Measurements from ENCODE around the gene POLR3GL. TPM values are rescaled to one million over a fixed set of nuclear protein-coding genes. Genes with fewer than 3 reads are reported as not detected.

Gene POLR3GL
- total RNA-seq, 1 donor from 2014 or later: 21.4 TPM

DNA sequence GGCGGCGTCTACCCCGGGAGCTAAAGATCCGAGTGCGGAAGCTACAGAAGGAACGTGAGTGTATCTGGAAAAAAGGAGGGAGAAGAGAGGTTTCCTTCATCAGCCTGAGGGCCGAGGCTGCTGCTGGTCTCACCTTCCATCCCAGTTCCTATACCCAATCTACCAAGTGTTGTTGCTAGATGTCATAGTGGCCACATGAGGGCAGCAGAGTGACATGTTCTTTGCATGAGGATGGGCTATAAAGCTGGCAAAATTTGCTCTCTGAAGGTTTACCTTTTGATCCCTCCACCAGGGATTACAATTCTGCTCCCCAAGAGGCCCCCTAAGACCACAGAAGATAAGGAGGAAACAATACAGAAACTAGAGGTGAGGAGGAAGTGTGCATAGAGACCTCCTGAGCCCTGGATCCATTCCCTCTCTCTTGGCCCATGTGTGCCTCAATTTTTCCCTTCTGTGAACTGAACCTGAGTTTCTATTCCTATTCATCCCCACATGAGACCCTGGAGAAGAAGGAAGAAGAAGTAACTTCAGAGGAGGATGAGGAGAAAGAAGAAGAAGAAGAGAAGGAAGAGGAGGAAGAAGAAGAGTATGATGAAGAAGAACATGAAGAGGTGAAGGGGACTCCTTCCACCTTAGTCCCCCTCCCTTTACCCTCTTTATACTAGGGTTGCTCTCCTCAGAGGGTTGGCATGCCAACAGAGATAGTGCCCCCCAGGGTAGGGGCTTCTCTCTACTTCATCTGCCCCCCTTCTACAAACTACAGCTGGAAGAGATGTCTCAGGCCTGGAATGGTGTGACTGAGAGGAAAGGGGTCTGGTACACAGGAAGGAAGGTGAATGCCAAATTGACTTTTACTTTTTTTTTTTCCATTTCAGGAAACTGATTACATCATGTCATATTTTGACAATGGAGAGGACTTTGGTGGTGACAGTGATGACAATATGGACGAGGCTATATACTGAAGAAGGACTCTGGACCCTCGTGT is 13.3 kb downstream of the POLR3GL start:
- peaks cover 56% of the 10 kb centered on the region for H3K4me1 ChIP-seq
- ATAC-seq (peak; percentile 74), DNase-seq (peak; percentile 66)
- no peaks in the 10 kb centered on the region for H3K9me3 ChIP-seq
- no peaks in the 10 kb centered on the region for H3K36me3 ChIP-seq
- H3K27ac ChIP-seq: peak overlapping the region; percentile 98
- peak overlapping the region; percentile 35 for H3K4me3 ChIP-seq
- TF ChIP-seq, protein P1, sequence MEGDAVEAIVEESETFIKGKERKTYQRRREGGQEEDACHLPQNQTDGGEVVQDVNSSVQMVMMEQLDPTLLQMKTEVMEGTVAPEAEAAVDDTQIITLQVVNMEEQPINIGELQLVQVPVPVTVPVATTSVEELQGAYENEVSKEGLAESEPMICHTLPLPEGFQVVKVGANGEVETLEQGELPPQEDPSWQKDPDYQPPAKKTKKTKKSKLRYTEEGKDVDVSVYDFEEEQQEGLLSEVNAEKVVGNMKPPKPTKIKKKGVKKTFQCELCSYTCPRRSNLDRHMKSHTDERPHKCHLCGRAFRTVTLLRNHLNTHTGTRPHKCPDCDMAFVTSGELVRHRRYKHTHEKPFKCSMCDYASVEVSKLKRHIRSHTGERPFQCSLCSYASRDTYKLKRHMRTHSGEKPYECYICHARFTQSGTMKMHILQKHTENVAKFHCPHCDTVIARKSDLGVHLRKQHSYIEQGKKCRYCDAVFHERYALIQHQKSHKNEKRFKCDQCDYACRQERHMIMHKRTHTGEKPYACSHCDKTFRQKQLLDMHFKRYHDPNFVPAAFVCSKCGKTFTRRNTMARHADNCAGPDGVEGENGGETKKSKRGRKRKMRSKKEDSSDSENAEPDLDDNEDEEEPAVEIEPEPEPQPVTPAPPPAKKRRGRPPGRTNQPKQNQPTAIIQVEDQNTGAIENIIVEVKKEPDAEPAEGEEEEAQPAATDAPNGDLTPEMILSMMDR (IDR thresholded peaks at IDR 0.05): peak; percentile 82
- intact Hi-C loops (cut with DNase I): loop anchor here (5.0 to 10.0 kb wide), 2 partner anchors 35 to 63 kb away; partner anchors contain the start of genes ITGA10 and PEX11B
- no peaks in the 10 kb centered on the region for H3K27me3 ChIP-seq

DNA sequence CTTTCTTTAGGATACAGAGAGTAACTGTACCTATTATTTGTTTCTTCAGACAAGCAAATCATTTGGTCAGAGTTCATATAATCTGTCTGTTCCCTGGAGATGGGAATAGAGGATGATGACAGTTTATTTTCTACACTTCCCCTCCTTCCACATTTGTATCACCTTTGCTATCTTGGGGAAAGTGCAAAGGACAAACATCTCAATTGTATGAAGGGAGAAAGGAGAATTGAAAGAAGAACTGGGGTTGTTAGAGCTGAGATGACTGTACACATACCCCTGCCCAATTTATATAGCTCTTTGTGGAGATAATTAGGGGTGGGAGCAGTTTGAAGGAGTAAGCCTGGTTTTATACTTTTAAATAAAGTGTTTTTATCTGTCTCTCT is 14.0 kb downstream of the POLR3GL start:
- intact Hi-C loops (cut with DNase I): loop anchor here (5.0 to 10.0 kb wide), 2 partner anchors 34 to 64 kb away; partner anchors contain the start of genes ITGA10 and PEX11B
- peak overlapping the region; percentile 98 for H3K27ac ChIP-seq
- no peaks in the 10 kb centered on the region for H3K27me3 ChIP-seq
- peaks cover 62% of the 10 kb centered on the region for H3K4me1 ChIP-seq
- TF ChIP-seq, protein P1 (IDR thresholded peaks at IDR 0.05): no peak
- peak overlapping the region; percentile 35 for H3K4me3 ChIP-seq
- ATAC-seq (no peak), DNase-seq (no peak)
- no peaks in the 10 kb centered on the region for H3K9me3 ChIP-seq
- H3K36me3 ChIP-seq: no peaks in the 10 kb centered on the region

GRCh38 chr1:145978854-145979745 is 14.6 kb downstream of the POLR3GL start:
- intact Hi-C loops (cut with DNase I): loop anchor here (5.0 to 10.0 kb wide), 2 partner anchors 33 to 64 kb away; partner anchors contain the start of genes ITGA10 and PEX11B
- DNase-seq: peak; percentile 90
- peaks cover 69% of the 10 kb centered on the region for H3K4me1 ChIP-seq

GRCh38 chr1:145979746-145980456 is 15.4 kb downstream of the POLR3GL start:
- intact Hi-C loops (cut with DNase I): loop anchor here (5.0 to 10.0 kb wide), 2 partner anchors 32 to 65 kb away; partner anchors contain the start of genes ITGA10 and PEX11B
- DNase-seq (no peak), ATAC-seq (peak; percentile 6)
- peak overlapping the region; percentile 98 for H3K27ac ChIP-seq
- peak overlapping the region; percentile 35 for H3K4me3 ChIP-seq
- no peaks in the 10 kb centered on the region for H3K27me3 ChIP-seq
- H3K9me3 ChIP-seq: no peaks in the 10 kb centered on the region
- TF ChIP-seq, protein P1 (IDR thresholded peaks at IDR 0.05): no peak
- no peaks in the 10 kb centered on the region for H3K36me3 ChIP-seq
- H3K4me1 ChIP-seq: peaks cover 77% of the 10 kb centered on the region

More at GRCh38 chr1:145978854-145979745, 14.6 kb downstream of the POLR3GL start:
- H3K27me3 ChIP-seq: no peaks in the 10 kb centered on the region
- peak overlapping the region; percentile 35 for H3K4me3 ChIP-seq
- H3K9me3 ChIP-seq: no peaks in the 10 kb centered on the region
- no peaks in the 10 kb centered on the region for H3K36me3 ChIP-seq
- H3K27ac ChIP-seq: peak overlapping the region; percentile 98
- TF ChIP-seq, protein P1 (IDR thresholded peaks at IDR 0.05): peak; percentile 19
- peak; percentile 96 for ATAC-seq

Measured in upper lobe of right lung (tissue), 1 donor.